Gastrocnemius medialis (tissue), 4 donors: ENCODE results near the gene PADI6. TPM values are rescaled to one million over a fixed set of nuclear protein-coding genes. Genes with fewer than 3 reads are reported as not detected.

Experiments used
- ATAC-seq, 2 donors: fragments of 150-250 bp; one replicate each; pipeline ENCODE4 v1.9.1; 2016
- DNase-seq, 2 donors: peaks; one replicate each; pipeline ENCODE4 v3.0.0-alpha.2; 2019
- H3K27ac ChIP-seq, 4 donors: fragments of 200-600 bp; sonication (generic); 1 replicate in 1 of 4; 2 replicates in 3 of 4; pipeline ENCODE4 v1.5.1; 2016 to 2018; ENCODE audit warnings: mild to moderate bottlenecking in 2 of 4, moderate library complexity in 1 of 4
- H3K27me3 ChIP-seq, 3 donors: fragments of 200-600 bp; sonication (generic) in 2 of 3; 1 replicate in 1 of 3; 2 replicates in 2 of 3; pipeline versions ENCODE4 v1.5.1 to v1.6.0; 2016 to 2019; ENCODE audit warnings: mild to moderate bottlenecking in 1 of 3, moderate library complexity in 1 of 3
- H3K36me3 ChIP-seq, 2 donors: fragments of 200-600 bp; sonication (generic) in 1 of 2; one replicate each; pipeline ENCODE4 v1.5.1; 2017 to 2018
- H3K4me1 ChIP-seq, 2 donors: fragments of 200-600 bp; sonication (generic) in 1 of 2; one replicate each; pipeline ENCODE4 v1.5.1; 2016 to 2017; ENCODE audit warnings: mild to moderate bottlenecking in 2 of 2
- H3K4me3 ChIP-seq, 4 donors: fragments of 200-600 bp; sonication (generic) in 3 of 4; 1 replicate in 1 of 4; 2 replicates in 3 of 4; pipeline ENCODE4 v1.5.1; 2016 to 2019; ENCODE audit warnings: mild to moderate bottlenecking in 2 of 4
- H3K9me3 ChIP-seq, 3 donors: fragments of 200-600 bp; sonication (generic) in 2 of 3; 1 replicate in 1 of 3; 2 replicates in 2 of 3; pipeline ENCODE4 v1.5.1; 2016 to 2019
- CTCF ChIP-seq, 5 experiments: fragments of 450-650 bp in 3 of 5; fragments of 200-600 bp in 2 of 5; sonication (generic) in 2 of 5; IDR thresholded peaks in 4 of 5; conservative IDR thresholded peaks in 1 of 5; 1 replicate in 4 of 5; 2 replicates in 1 of 5; pipeline ENCODE4 v1.5.1; 2016 to 2019; ENCODE audit warnings: antibody characterized with exemption in 5 of 5, mild to moderate bottlenecking in 3 of 5, moderate library complexity in 3 of 5
- POLR2A ChIP-seq, 2 donors: fragments of 450-650 bp; IDR thresholded peaks; one replicate each; pipeline ENCODE4 v1.6.1; 2017; ENCODE audit warnings: antibody characterized with exemption in 2 of 2, mild to moderate bottlenecking in 2 of 2, moderate library complexity in 2 of 2
- in situ Hi-C, 4 donors: fragments of 200-750 bp; cut with MboI; loops; one replicate each; pipeline versions ENCODE4 v1.15.0 to v1.8.0; 2017; ENCODE audit warnings: low sequenced_read_pairs in 4 of 4
- intact Hi-C: fragments of 100-400 bp; cut with DNase I; formaldehyde crosslinking; loops from one replicate; pipeline ENCODE4 v1.15.1; 2023; ENCODE audit warnings: low total_unique reads
- total RNA-seq, 4 donors: library from RNA; depleted of rRNA; stranded (reverse); fragments of >200 nt; gene quantifications; one replicate each; pipeline versions ENCODE4 v1.1.0 to v1.2.3, GENCODE V29; 2016

Gene PADI6
- total RNA-seq, 4 donors from 2014 or later = not detected

- intact Hi-C loops (no loop called here), in situ Hi-C loops (no loop called here)
- H3K36me3 ChIP-seq = no peaks in the 10 kb centered on the region
- no peak overlapping the region for H3K27ac ChIP-seq
- H3K9me3 ChIP-seq = no peaks in the 10 kb centered on the region
- H3K4me1 ChIP-seq = no peaks in the 10 kb centered on the region
- ATAC-seq (no peak), DNase-seq (no peak)
- H3K4me3 ChIP-seq = no peak overlapping the region
- TF ChIP-seq POLR2A (IDR thresholded peaks at IDR 0.05) = no peak
- no peak for TF ChIP-seq CTCF (IDR thresholded peaks at IDR 0.05 in 4 of 5, conservative IDR thresholded peaks at IDR 0.05 in 1 of 5)
- H3K27me3 ChIP-seq = peaks cover 0 to 13% (median 11%) of the 10 kb centered on the region in 3 donors
These were observed 9.2 kb downstream of the PADI6 start for GRCh38 chr1:17381161-17381560.

GRCh38 chr1:17392199-17392740 lies 20.3 kb downstream of the PADI6 start:
- no peaks in the 10 kb centered on the region for H3K9me3 ChIP-seq
- H3K4me3 ChIP-seq = no peak overlapping the region
- in situ Hi-C loops = no loop called here
- no peak overlapping the region for H3K27ac ChIP-seq
- ATAC-seq (no peak), DNase-seq (no peak)
- H3K36me3 ChIP-seq = no peaks in the 10 kb centered on the region
- TF ChIP-seq POLR2A (IDR thresholded peaks at IDR 0.05) (no peak), CTCF (IDR thresholded peaks at IDR 0.05 in 4 of 5, conservative IDR thresholded peaks at IDR 0.05 in 1 of 5) (no peak)
- no peaks in the 10 kb centered on the region for H3K27me3 ChIP-seq
- no peaks in the 10 kb centered on the region for H3K4me1 ChIP-seq
- intact Hi-C loops = no loop called here

- in situ Hi-C loops = no loop called here
These were observed 21.2 kb downstream of the PADI6 start for GRCh38 chr1:17393230-17393629.

GRCh38 chr1:17397910-17398695 lies 26.1 kb downstream of the PADI6 start:
- TF ChIP-seq CTCF (IDR thresholded peaks at IDR 0.05 in 4 of 5, conservative IDR thresholded peaks at IDR 0.05 in 1 of 5) = no peak
- TF ChIP-seq POLR2A (IDR thresholded peaks at IDR 0.05) = no peak
- Histone ChIP-seq H3K36me3 (no peaks in the 10 kb centered on the region), H3K27me3 (no peaks in the 10 kb centered on the region), H3K4me1 (no peaks in the 10 kb centered on the region), H3K27ac (no peak overlapping the region), H3K9me3 (no peaks in the 10 kb centered on the region), H3K4me3 (no peak overlapping the region)
- ATAC-seq = no peak
- DNase-seq = no peak
- in situ Hi-C loops = no loop called here
- intact Hi-C loops = no loop called here

More at GRCh38 chr1:17393230-17393629, 21.2 kb downstream of the PADI6 start:
- no peaks in the 10 kb centered on the region for H3K9me3 ChIP-seq
- ATAC-seq = no peak
- H3K4me3 ChIP-seq = no peak overlapping the region
- no peaks in the 10 kb centered on the region for H3K27me3 ChIP-seq
- no peaks in the 10 kb centered on the region for H3K36me3 ChIP-seq
- intact Hi-C loops = no loop called here
- no peak for DNase-seq
- TF ChIP-seq CTCF (IDR thresholded peaks at IDR 0.05 in 4 of 5, conservative IDR thresholded peaks at IDR 0.05 in 1 of 5) (no peak), POLR2A (IDR thresholded peaks at IDR 0.05) (no peak)
- H3K4me1 ChIP-seq = no peaks in the 10 kb centered on the region
- no peak overlapping the region for H3K27ac ChIP-seq
